MCF 10A (cell line): ENCODE measurements around the gene QPRT. TPM values are rescaled to one million over a fixed set of nuclear protein-coding genes. Genes with fewer than 3 reads are reported as not detected.

Source experiments
- BruUV-seq: library from RNA; stranded (reverse); fragments of 400-500 nt; replicated peaks from 2 replicates; lab custom pipeline; 2021; lab: Mats Ljungman, UMichigan
- CTCF ChIA-PET: fragments of 300-600 bp; sonication (Branson Sonifier 250); formaldehyde crosslinking; extraction: SDS; loops from one replicate; lab custom pipeline; 2021; ENCODE audit warnings: antibody characterized with exemption, inconsistent platforms; lab: Yijun Ruan, JAX
- POLR2A ChIA-PET: fragments of 300-600, 350-650 bp; sonication (Branson Sonifier 250); formaldehyde crosslinking; extraction: SDS; loops from one replicate; lab custom pipeline; 2020; ENCODE audit warnings: antibody characterized with exemption, inconsistent platforms; lab: Yijun Ruan, JAX
- DNase-seq: peaks from one replicate; pipeline ENCODE4 v3.0.0-alpha.2; 2018; ENCODE audit not compliant: unreplicated experiment
- H3K27ac Mint-ChIP-seq: one replicate; pipeline ENCODE4 v1.8.0; 2022; ENCODE audit warnings: mild to moderate bottlenecking, low read depth, mixed read lengths; ENCODE audit not compliant: unreplicated experiment
- H3K27me3 Mint-ChIP-seq: one replicate; pipeline ENCODE4 v1.8.0; 2022; ENCODE audit warnings: mixed read lengths; ENCODE audit not compliant: insufficient read depth, unreplicated experiment
- H3K36me3 Mint-ChIP-seq: one replicate; pipeline ENCODE4 v1.8.0; 2022; ENCODE audit warnings: mild to moderate bottlenecking, moderate library complexity, mixed read lengths; ENCODE audit not compliant: insufficient read depth, unreplicated experiment
- H3K4me1 Mint-ChIP-seq: one replicate; pipeline ENCODE4 v1.8.0; 2022; ENCODE audit warnings: mixed read lengths; ENCODE audit not compliant: insufficient read depth, unreplicated experiment
- H3K4me3 Mint-ChIP-seq: one replicate; pipeline ENCODE4 v1.8.0; 2022; ENCODE audit warnings: mild to moderate bottlenecking, moderate library complexity, mixed read lengths; ENCODE audit not compliant: unreplicated experiment
- H3K9me3 Mint-ChIP-seq: one replicate; pipeline ENCODE4 v1.8.0; 2022; ENCODE audit warnings: mixed read lengths; ENCODE audit not compliant: unreplicated experiment
- intact Hi-C: fragments of 100-400 bp; cut with micrococcal nuclease; formaldehyde crosslinking; loops from 2 replicates; pipeline ENCODE4 v1.14.1; 2022
- total RNA-seq: library from RNA; stranded (reverse); gene quantifications from 2 replicates; pipeline ENCODE4 v1.2.3, GENCODE V29; 2022
- TF ChIP-seq, protein P1 (sequence below): fragments of 200-600 bp; IDR thresholded peaks from one replicate; pipeline ENCODE4 v1.8.0; 2022; ENCODE audit warnings: antibody characterized with exemption, mild to moderate bottlenecking; ENCODE audit not compliant: unreplicated experiment

QPRT gene
- total RNA-seq, 1 experiment from 2014 or later, result not detected

DNA sequence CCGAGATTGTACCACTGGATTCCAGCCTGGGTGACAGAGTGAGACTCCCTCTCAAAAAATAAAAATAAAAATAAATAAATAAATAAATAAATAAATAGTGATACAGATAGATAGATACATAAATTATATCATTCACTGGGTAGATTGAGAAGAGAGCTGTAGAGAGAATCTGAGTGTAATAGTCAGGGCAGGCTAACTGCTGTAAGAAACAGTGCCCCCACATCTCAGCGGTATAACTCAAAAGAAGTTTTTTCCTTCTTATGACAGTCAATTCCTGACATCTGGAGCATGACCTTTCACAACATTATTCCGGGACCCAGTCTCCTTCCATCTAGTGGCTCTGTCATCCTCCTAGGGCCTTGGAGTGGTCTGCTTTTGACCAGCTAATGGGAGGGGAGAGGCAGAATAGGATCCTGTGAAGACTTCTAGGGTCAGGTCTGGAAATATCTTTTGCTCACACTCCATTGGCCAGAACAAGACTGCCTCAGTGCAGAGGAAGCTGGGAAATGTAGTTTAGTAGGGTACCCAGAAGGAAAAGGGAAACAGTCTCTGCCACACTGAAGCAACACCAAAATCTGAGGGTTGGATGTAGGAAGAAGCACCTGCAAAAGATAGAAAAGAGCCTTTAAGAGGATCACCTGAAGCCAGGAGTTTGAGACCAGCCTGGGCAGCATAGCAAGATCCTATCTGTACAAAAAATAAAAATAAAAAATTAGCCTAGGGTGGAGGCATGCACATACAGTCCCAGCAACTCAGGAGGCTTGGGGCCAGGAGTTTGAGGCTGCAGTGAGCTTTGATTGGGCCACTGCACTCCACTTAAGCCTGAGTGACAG lies 3.0 kb upstream of the QPRT start:
- Mint-ChIP-seq H3K27me3 (peaks cover 9% of the 10 kb centered on the region), H3K27ac (no peak overlapping the region), H3K4me1 (peaks cover 5% of the 10 kb centered on the region), H3K4me3 (no peak overlapping the region), H3K36me3 (peaks cover 6% of the 10 kb centered on the region), H3K9me3 (no peaks in the 10 kb centered on the region)
- TF ChIP-seq, protein P1, sequence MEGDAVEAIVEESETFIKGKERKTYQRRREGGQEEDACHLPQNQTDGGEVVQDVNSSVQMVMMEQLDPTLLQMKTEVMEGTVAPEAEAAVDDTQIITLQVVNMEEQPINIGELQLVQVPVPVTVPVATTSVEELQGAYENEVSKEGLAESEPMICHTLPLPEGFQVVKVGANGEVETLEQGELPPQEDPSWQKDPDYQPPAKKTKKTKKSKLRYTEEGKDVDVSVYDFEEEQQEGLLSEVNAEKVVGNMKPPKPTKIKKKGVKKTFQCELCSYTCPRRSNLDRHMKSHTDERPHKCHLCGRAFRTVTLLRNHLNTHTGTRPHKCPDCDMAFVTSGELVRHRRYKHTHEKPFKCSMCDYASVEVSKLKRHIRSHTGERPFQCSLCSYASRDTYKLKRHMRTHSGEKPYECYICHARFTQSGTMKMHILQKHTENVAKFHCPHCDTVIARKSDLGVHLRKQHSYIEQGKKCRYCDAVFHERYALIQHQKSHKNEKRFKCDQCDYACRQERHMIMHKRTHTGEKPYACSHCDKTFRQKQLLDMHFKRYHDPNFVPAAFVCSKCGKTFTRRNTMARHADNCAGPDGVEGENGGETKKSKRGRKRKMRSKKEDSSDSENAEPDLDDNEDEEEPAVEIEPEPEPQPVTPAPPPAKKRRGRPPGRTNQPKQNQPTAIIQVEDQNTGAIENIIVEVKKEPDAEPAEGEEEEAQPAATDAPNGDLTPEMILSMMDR, result no peak
- peak; percentile 11 for DNase-seq
- ChIA-PET CTCF (interaction anchor here (0.5 to 1.0 kb wide), 8 partner anchors 16 to 731 kb away, joined by 3 to 6 read pairs (median 4); no protein-coding TSS in a partner anchor), POLR2A (interaction anchor here (0.6 to 1.0 kb wide), 2 partner anchors 11 to 409 kb away, joined by 3 read pairs; no protein-coding TSS in a partner anchor)
- intact Hi-C loops, result no loop called here
- BruUV-seq, result no TSS peak

DNA sequence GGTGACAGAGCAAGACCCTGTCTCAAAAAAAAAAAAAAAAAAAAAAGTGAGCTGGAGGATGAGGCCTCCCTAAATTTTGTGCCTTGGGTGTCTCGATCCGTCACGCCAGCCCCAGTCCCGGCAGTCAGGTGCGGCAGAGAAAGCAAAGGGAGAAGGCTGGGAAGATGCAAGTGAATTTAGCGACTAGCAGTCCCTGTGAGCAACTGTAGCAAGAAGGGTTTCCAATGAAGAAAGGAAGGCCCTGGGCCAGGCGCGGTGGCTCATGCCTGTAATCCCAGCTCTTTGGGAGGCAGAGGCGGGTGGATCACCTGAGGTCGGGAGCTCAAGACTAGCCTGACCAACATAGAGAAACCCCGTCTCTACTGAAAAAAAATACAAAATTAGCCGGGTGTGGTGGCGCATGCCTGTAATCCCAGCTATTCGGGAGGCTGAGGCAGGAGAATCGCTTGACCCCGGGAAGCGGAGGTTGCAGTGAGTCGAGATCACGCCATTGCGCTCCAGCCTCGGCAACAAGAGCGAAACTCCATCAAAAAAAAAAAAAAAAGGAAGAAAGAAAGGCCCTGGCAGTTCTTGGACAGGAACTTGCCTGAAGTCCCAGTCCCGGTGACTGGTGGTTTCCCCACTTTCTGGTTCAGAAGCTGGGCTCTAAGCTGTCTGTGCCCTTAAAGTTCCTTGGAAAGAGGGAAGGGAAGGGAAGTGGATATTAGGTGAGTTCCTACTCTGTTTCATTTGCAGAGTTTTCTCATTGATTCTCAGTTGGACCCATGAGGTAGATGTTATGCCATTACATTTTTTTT lies 1.8 kb upstream of the QPRT start:
- CTCF ChIA-PET, result interaction anchor here (0.6 to 0.9 kb wide), 2 partner anchors 353 to 700 kb away, joined by 3 to 4 read pairs; no protein-coding TSS in a partner anchor
- BruUV-seq, result no TSS peak
- H3K4me1 Mint-ChIP-seq, result peaks cover 5% of the 10 kb centered on the region

DNA sequence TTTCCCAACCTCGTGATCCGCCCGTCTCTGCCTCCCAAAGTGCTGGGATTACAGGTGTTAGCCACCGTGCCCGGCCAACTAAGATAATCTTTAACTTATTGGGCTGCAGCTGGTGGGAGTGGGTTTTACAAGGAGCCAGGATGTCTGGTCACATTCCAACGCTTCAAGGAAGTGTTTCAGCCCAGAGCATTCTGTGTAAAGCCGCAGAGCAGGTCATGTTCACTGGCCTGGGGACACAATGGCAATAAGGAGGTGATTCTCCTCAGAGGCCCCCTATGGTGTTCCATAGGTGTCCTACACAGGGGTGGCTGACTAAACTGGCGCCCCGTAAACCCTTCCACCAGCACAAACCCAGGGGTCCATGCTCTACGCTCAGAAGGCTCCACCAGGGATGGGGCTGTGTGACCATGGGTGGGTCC lies 1.2 kb downstream of the QPRT start:
- ChIA-PET CTCF (no interaction called here), POLR2A (interaction anchor here (0.6 kb wide), 1 partner anchor 282 kb away, joined by 3 read pairs; the partner anchor contains the start of gene TMEM219)
- BruUV-seq, result no TSS peak
- Mint-ChIP-seq H3K27ac (no peak overlapping the region), H3K9me3 (no peaks in the 10 kb centered on the region), H3K4me1 (peaks cover 5% of the 10 kb centered on the region), H3K36me3 (no peaks in the 10 kb centered on the region), H3K27me3 (no peaks in the 10 kb centered on the region), H3K4me3 (no peak overlapping the region)
- no peak for DNase-seq
- TF ChIP-seq, protein P1, result no peak
- intact Hi-C loops, result no loop called here

More for the DNA sequence above, 1.8 kb upstream of the QPRT start:
- TF ChIP-seq, protein P1, result no peak
- POLR2A ChIA-PET, result interaction anchor here (0.6 to 1.0 kb wide), 2 partner anchors 10 to 408 kb away, joined by 3 read pairs; no protein-coding TSS in a partner anchor
- no peak for DNase-seq
- Mint-ChIP-seq H3K4me3 (no peak overlapping the region), H3K36me3 (peaks cover 2% of the 10 kb centered on the region), H3K27ac (no peak overlapping the region), H3K9me3 (no peaks in the 10 kb centered on the region), H3K27me3 (no peaks in the 10 kb centered on the region)
- intact Hi-C loops, result no loop called here
